Left lung (tissue), 10 donors: ENCODE measurements around the gene OAT. TPM values are rescaled to one million over a fixed set of nuclear protein-coding genes. Genes with fewer than 3 reads are reported as not detected.
A peak's percentile ranks its signal among the peaks of the same experiment; 100 is the strongest.
"Not testable (repeated sequence)": the region's sequence is repeated elsewhere in the genome, so short reads cannot be mapped to it uniquely, and the experiment has no call there.

ENCODE experiments used
- ATAC-seq: fragments of 200-7000 bp; cut with Tn5 transposase; one replicate; pipeline ENCODE4 v1.9.1; 2020; ENCODE audit warnings: moderate library complexity
- DNase-seq, 4 donors: peaks; one replicate each; pipeline ENCODE4 v3.0.0-alpha.2; 2013 to 2020
- H3K27ac ChIP-seq, 2 donors: fragments of 200-600 bp; sonication (generic) in 1 of 2; one replicate each; pipeline versions ENCODE4 v1.5.0 to v1.8.0; 2020 to 2021
- H3K27me3 ChIP-seq, 2 donors: fragments of 200-600 bp; sonication (generic) in 1 of 2; one replicate each; pipeline versions ENCODE4 v1.5.0 to v1.8.0; 2020 to 2021
- H3K36me3 ChIP-seq, 2 donors: fragments of 200-600 bp; sonication (generic) in 1 of 2; one replicate each; pipeline versions ENCODE4 v1.5.0 to v1.8.0; 2020 to 2021
- H3K4me1 ChIP-seq, 2 donors: fragments of 200-600 bp; one replicate each; pipeline ENCODE4 v1.8.0; 2021
- H3K4me3 ChIP-seq, 2 donors: fragments of 200-600 bp; sonication (generic) in 1 of 2; one replicate each; pipeline versions ENCODE4 v1.5.0 to v1.8.0; 2020 to 2021; ENCODE audit warnings: mild to moderate bottlenecking in 1 of 2
- H3K9me3 ChIP-seq, 2 donors: fragments of 200-600 bp; sonication (generic) in 1 of 2; one replicate each; pipeline versions ENCODE4 v1.5.0 to v1.8.0; 2020 to 2021
- intact Hi-C, 2 donors: fragments of 100-400 bp; cut with DNase I; formaldehyde crosslinking; loops; one replicate each; pipeline versions ENCODE4 v1.11.2 to v1.14.2; 2022
- polyA plus RNA-seq, 6 donors: library from polyadenylated mRNA; unstranded; fragments of 120-200 nt; gene quantifications; one replicate each; pipeline ENCODE4 v1.2.1, GENCODE V29; 2013; ENCODE audit not compliant: insufficient read length in 6 of 6
- total RNA-seq, 2 donors: library from RNA; stranded (reverse); fragmentation: NEBNext Ultra II Directional; extraction: Animal tissue kit (Norgen Biotek cat#: 25700); gene quantifications; one replicate each; pipeline ENCODE4 v1.2.1, GENCODE V29; 2021
- TF ChIP-seq, protein P1 (sequence below), 2 donors: fragments of 200-600 bp; sonication (generic) in 1 of 2; IDR thresholded peaks; one replicate each; pipeline versions ENCODE4 v1.5.0 to v1.8.0; 2021; ENCODE audit warnings: antibody characterized with exemption in 2 of 2
- donor health status: DM: no; HTN: yes; CAD: no.
- donor health status: DM: no; HTN: no; CAD: no.

The OAT gene
- total and polyA plus RNA-seq, 8 donors = 64.0 to 91.1 (median 84.9) TPM

GRCh38 chr10:124370426-124370825 is 48.3 kb downstream of the OAT start:
- ATAC-seq (no peak), DNase-seq (no peak)
- Histone ChIP-seq H3K9me3 (no peaks in the 10 kb centered on the region), H3K27me3 (peaks cover 0 to 11% of the 10 kb centered on the region in 2 donors), H3K4me1 (no peaks in the 10 kb centered on the region), H3K36me3 (no peaks in the 10 kb centered on the region), H3K27ac (no peak overlapping the region), H3K4me3 (no peak overlapping the region)
- intact Hi-C loops = no loop called here
- TF ChIP-seq, protein P1, sequence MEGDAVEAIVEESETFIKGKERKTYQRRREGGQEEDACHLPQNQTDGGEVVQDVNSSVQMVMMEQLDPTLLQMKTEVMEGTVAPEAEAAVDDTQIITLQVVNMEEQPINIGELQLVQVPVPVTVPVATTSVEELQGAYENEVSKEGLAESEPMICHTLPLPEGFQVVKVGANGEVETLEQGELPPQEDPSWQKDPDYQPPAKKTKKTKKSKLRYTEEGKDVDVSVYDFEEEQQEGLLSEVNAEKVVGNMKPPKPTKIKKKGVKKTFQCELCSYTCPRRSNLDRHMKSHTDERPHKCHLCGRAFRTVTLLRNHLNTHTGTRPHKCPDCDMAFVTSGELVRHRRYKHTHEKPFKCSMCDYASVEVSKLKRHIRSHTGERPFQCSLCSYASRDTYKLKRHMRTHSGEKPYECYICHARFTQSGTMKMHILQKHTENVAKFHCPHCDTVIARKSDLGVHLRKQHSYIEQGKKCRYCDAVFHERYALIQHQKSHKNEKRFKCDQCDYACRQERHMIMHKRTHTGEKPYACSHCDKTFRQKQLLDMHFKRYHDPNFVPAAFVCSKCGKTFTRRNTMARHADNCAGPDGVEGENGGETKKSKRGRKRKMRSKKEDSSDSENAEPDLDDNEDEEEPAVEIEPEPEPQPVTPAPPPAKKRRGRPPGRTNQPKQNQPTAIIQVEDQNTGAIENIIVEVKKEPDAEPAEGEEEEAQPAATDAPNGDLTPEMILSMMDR (IDR thresholded peaks at IDR 0.05) = no peak

GRCh38 chr10:124369986-124370385 is 48.7 kb downstream of the OAT start:
- ATAC-seq = no peak
- Histone ChIP-seq H3K27me3 (peaks cover 0 to 8% of the 10 kb centered on the region in 2 donors), H3K9me3 (no peaks in the 10 kb centered on the region), H3K4me1 (no peaks in the 10 kb centered on the region), H3K36me3 (no peaks in the 10 kb centered on the region), H3K27ac (no peak overlapping the region), H3K4me3 (no peak overlapping the region)
- DNase-seq = no peak
- TF ChIP-seq, protein P1 (IDR thresholded peaks at IDR 0.05) = no peak
- intact Hi-C loops = no loop called here

GRCh38 chr10:124369533-124369932 is 49.2 kb downstream of the OAT start:
- H3K36me3 ChIP-seq, H3K4me3 ChIP-seq, DNase-seq, intact Hi-C loops, ATAC-seq, H3K9me3 ChIP-seq, H3K27ac ChIP-seq, H3K27me3 ChIP-seq, H3K4me1 ChIP-seq: not testable (repeated sequence)

- no peak for DNase-seq
- no peak for ATAC-seq
- no peaks in the 10 kb centered on the region for H3K4me1 ChIP-seq
- H3K27ac ChIP-seq = no peak overlapping the region
- intact Hi-C loops = no loop called here
- H3K27me3 ChIP-seq = peaks cover 0 to 8% of the 10 kb centered on the region in 2 donors
- H3K9me3 ChIP-seq = no peaks in the 10 kb centered on the region
- H3K4me3 ChIP-seq = no peak overlapping the region
- no peaks in the 10 kb centered on the region for H3K36me3 ChIP-seq
- TF ChIP-seq, protein P1 (IDR thresholded peaks at IDR 0.05) = no peak
Measured at GRCh38 chr10:124369066-124369465, 49.7 kb downstream of the OAT start.

GRCh38 chr10:124367936-124368335 is 50.8 kb downstream of the OAT start:
- Histone ChIP-seq H3K4me3 (no peak overlapping the region), H3K36me3 (no peaks in the 10 kb centered on the region), H3K27me3 (peaks cover 0 to 8% of the 10 kb centered on the region in 2 donors), H3K9me3 (no peaks in the 10 kb centered on the region), H3K27ac (no peak overlapping the region), H3K4me1 (no peaks in the 10 kb centered on the region)
- intact Hi-C loops = no loop called here
- TF ChIP-seq, protein P1 (IDR thresholded peaks at IDR 0.05) = no peak
- ATAC-seq (no peak), DNase-seq (no peak)

DNA sequence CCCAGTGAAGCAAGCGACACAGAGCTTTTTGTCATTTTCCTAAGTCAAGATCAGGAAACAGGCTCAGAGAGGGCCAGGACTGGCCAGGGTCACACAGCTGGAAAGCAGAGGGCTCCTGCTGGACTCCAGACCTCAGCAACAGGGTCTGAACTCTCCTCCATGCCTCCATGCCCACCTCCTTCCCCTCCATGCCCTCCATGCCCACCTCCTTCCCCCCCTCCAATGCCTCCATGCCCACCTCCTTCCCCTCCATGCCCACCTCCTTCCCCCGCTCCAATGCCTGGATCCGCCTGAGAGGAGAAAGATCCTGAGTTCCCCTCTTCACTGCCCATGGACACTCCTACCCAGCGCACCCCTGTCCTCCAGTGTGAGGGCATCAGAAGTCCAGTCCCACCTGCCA is 51.3 kb downstream of the OAT start:
- peak; percentile 23 for ATAC-seq
- intact Hi-C loops = no loop called here
- H3K9me3 ChIP-seq = no peaks in the 10 kb centered on the region
- H3K36me3 ChIP-seq = no peaks in the 10 kb centered on the region
- H3K27me3 ChIP-seq = peaks cover 0 to 8% of the 10 kb centered on the region in 2 donors
- TF ChIP-seq, protein P1 (IDR thresholded peaks at IDR 0.05) = no peak
- no peak overlapping the region for H3K27ac ChIP-seq
- no peak for DNase-seq
- no peaks in the 10 kb centered on the region for H3K4me1 ChIP-seq
- H3K4me3 ChIP-seq = no peak overlapping the region
